Stimulated activated CD4-positive, alpha-beta T cell treated with anti-CD3 and anti-CD28 coated beads, Interleukin-15, amount 100 ng/mL, for 1 hour (primary cell): ENCODE data around the gene ARG2.

ENCODE experiments used
- DNase-seq, 2 donors: peaks; one replicate each; pipeline ENCODE4 v3.0.0-alpha.2; 2020; ENCODE audit warnings: low read depth in 1 of 2, low spot score in 1 of 2

The ARG2 gene

GRCh38 chr14:67680121-67680602, 60.4 kb downstream of the ARG2 start:
- DNase-seq: no peak

- DNase-seq: no peak
Measured at GRCh38 chr14:67680941-67681340, 61.2 kb downstream of the ARG2 start.

GRCh38 chr14:67683842-67684241, 64.1 kb downstream of the ARG2 start:
- DNase-seq: no peak

GRCh38 chr14:67690011-67690410, 70.3 kb downstream of the ARG2 start:
- DNase-seq: no peak

GRCh38 chr14:67694791-67695393, 75.2 kb downstream of the ARG2 start:
- DNase-seq: peak; percentile 10 to 33

- peak; percentile 56 to 57 for DNase-seq
Measured at GRCh38 chr14:67695394-67695949, 75.8 kb downstream of the ARG2 start, which contains the start of gene RDH11. RDH11 (minus strand) TSS chr14:67695764; CDS start chr14:67695703, 61 bp downstream.

GRCh38 chr14:67697006-67697405, 77.3 kb downstream of the ARG2 start:
- no peak for DNase-seq

GRCh38 chr14:67698179-67698578, 78.5 kb downstream of the ARG2 start:
- no peak for DNase-seq
